Iris pigment epithelial cell (primary cell): ENCODE data around the gene RNF125.
"Not testable (repeated sequence)": the region's sequence is repeated elsewhere in the genome, so short reads cannot be mapped to it uniquely, and the experiment has no call there.

Source experiments
- DNase-seq: peaks from one replicate; pipeline ENCODE4 v3.0.0-alpha.2; 2011; ENCODE audit warnings: low read depth

Gene RNF125

DNA sequence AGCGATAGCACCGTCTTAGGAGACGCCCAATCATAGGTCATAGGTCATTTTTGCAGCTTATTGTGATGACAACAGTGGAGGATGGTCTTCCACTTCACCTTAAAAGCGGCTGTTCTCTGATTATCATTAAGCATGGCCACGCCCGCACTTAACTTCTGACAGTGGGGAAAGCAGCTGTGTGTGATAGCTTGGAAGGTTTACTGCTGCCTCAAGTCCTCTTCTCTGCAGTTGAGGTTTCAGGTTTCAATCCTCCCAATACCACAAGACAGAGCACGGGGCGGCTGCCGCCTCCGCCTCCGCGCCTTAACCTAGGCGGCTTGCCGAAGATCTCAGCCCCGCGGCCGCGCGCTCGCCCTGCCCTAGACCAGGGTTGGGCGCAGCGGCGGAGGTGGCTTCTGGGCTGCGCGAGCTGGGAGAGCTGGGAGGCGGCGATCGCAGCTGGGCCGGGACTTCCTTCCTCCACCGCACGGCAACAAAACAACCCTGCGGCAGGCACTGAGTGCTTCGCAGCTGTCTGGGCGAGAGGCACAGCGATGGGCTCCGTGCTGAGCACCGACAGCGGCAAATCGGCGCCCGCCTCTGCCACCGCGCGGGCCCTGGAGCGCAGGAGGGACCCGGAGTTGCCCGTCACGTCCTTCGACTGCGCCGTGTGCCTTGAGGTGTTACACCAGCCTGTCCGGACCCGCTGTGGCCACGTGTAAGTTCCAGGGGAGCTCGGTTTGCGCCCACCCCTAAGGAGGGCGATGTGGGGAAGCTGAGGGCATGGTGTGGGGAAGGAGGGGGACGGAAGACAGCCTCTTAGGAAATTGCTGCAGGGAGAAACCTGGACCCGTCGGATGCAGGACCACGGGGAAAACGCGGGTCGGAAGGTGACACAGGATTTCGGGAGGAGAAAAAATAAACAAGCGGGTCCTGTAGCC lies at the start of gene RNF125:
Gene RNF125, plus strand, starts transcription at position 495 of the 920 bp plus-strand sequence. Its CDS starts 39 bp downstream, at position 534.
- peak; percentile 92 for DNase-seq

DNA sequence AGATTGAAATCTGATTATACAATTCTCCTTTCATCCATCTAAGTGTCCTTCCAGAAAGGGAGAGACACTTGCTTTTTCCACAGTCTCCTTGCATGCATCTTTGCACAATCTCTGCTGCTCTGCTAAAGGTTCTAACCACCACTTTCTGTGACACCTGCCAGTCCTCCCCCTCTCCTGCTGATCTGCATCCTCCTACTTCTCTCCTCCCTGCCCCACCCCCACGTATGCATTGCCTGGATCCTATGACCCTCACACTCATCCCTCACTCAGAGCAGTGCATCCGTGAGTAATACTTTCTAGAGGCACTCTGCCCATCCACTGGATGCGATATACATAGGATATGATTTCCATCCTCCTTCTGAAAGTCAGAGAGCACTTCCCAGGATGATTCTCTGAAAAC lies 48.0 kb upstream of the RNF125 start:
- DNase-seq: no peak

DNA sequence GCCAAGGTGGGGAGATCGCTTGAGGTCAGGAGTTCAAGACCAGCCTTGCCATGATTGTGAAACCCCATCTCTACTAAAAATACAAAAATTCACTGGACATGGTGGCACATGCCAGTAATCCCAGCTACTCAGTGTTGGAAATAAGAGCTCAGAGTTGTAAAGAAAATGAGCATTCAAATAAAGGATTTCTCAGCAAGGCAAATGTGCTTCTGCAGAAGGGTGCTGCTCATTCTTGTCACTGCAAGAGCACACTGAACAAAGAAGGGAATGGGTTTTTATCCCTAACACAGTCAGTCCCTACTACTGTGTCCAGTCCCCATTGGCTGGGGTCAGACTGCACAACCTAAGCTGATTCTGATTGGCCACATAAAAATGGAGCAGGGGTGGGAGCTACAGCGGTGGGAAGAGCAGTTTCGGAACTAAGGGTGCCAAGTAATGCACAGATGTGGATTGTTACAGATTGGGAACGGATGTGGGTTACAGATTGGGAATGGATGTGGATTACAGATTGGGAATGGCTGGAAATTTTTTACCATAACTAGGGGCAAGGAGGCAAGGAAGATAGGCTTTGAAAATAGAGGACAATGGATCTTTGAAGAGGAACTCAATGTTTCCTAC lies 44.6 kb upstream of the RNF125 start:
- DNase-seq: no peak

DNA sequence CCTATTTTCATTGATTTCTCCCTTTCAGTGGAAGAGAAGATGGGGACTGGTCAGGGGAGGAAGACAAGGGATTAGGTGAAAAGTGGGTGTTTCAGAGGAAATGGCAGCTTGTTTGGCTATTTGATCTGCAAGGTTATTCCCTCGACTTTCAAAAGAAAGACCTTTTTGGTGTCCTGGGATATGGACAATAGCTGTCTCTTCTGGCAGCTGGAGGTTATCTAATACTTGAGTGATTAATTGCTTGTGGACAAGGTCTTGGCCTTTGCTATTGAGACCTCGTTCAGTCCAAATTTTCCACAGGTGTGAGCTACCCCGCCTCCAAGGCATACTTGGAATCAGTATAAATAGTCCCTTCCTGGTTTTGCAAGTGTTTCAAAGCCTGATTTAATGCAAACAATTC lies 42.4 kb upstream of the RNF125 start:
- DNase-seq: no peak

DNA sequence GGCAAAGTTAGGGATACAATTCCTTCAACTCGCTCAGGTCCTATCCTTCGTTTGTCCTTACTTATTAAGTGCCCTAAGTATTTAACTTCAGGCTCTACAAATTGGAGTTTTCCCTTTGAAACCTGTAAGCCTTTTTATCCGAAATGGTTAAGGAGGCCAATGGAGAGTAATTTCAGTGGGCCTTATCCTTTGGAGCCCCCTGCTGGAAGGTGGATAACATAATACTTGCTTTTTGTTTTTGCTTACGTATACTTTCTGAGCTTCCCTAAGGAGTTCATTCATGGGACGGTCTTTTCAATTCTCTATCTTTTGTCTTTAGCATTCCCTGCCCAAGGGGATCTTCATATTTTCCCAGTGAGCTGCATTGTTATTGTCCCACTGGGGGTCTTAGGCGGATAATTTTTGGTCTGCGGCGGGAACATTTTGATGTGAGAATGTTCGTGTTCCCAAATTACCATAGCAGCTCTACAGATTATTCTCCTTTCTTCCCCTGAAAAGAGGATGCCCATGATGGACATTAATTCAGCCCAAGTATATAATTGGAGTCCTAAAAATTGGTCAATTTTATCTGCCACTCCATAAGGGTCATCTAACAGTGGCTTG lies 41.3 kb upstream of the RNF125 start:
- peak; percentile 47 for DNase-seq

DNA sequence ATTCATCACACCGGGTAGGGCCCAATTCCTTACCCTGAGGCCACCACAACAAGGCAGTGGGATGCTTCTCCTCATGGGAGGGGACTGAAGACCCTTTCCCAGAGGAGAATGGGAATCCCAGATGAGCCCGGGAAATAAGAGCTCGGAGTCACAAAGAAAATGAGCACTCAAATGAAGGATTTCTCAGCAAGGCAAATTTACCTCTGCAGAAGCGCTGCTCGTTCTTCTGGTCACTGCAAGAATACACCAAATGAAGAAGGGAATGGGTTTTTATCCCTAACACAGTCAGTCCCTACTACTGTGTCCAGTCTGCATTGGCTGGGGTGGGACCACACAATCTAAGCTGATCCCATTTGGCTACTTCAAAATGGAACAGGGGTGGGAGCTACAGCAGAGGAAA lies 40.0 kb upstream of the RNF125 start:
- no peak for DNase-seq

DNA sequence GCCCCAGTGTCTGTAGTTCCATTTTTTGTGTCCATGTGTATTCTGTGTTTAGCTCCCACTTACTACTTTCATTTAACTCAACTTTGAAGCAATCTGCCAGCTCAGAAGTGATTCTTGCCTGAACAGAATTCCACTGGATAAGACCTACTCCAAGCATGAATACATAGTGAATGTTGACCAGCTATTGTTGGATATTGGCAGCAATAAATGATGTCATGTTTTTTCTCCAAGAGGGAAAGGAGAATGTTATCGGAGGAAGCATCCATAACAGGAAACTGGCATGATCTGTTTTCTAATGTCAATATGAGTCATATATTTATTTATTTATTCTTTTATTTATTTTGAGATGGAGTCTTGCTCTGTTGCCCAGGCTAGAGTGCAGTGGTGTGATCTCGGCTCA lies 38.9 kb upstream of the RNF125 start:
- no peak for DNase-seq

DNA sequence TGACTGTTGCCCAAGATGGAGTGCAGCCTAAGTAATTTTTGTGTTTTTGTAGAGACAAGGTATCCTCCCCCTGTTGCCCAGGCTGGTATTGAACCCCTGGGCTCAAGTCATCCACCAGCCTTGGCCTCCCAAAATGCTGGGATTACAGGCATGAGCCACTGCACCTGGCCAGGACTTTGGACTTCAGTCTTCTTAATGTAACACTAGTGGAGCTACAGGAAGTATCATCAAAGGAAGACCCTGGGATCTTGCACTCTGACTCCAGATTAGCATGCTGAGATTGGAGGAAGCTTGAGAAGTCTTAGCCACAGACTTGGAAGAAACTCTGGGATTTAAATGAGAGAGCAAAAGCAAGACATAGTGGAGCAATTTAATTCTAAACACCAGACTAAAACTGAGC lies 37.8 kb upstream of the RNF125 start:
- no peak for DNase-seq

DNA sequence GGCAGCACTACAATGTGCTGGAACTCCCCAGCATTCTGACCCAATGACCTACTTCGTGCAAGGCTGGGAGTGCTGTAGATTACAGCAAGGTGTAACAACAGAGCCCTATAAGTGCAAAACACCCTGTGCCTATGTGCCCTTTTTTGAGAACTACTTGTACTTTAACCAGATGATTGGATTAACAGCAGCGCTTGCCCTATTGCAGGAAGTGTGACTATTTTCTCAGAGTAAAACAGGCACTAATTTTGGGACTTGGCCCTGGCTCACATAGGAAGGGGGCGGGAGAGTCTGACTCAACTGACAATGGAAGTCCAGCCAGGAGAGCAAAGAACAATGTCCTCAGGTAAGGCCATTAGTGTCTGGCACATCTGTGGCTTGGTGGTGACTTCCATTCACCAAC lies 35.6 kb upstream of the RNF125 start:
- DNase-seq: no peak

DNA sequence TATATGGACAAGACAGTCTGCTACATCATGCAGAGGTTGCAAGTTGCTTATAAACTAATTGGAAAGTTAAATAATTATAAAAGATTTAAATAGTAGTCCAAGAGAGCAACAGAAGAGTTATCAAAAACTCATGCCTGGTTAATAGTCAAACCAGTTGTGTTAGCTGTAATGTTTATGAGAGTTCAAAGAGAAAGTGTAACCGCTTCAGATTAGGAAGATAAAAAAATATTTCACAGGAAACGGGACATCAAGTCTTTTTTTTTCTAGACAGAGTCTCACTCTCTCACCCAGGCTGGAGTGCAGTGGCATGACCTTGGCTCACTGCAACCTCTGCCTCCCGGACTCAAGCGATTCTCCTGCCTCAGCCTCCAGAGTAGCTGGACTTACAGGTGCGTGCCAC lies 34.6 kb upstream of the RNF125 start:
- no peak for DNase-seq

DNA sequence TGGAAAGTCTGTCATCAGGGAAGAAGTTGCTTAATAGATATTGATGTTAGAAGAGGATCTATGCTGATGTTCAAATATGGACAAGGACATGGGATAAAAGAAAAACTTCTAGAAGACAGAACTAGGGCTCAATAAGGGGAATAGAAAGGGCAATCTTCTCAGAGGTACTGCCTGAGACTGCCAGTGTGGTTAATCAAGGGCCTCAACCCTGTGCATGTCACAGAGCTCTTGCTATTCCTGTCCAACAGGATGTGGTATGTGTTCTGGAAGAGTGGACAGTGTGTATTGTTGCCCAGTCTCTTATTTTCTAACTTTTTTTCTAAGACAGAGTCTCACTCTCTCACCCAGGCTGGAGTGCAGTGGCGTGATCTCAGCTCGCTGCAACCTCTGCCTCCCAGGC lies 27.8 kb upstream of the RNF125 start:
- no peak for DNase-seq

DNA sequence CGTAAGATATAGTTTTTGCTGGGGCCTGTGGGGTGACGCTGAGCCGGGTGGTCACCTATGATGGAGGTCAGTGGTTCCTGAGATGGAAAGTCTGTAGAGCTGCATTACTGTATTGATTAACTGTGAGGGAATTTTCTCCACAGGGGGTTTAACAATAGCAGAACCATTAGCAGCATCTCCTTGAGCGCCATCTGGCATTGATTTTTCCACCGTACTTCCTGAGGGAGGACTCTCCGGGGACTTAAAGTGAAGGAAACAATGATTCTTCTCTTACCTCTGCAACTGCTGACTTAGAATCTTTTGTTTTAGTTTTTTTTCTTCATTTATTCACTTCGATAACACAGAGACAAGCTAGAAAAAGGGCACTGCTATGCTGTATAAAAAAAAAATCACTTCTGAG lies 22.6 kb upstream of the RNF125 start:
- DNase-seq: no peak

DNA sequence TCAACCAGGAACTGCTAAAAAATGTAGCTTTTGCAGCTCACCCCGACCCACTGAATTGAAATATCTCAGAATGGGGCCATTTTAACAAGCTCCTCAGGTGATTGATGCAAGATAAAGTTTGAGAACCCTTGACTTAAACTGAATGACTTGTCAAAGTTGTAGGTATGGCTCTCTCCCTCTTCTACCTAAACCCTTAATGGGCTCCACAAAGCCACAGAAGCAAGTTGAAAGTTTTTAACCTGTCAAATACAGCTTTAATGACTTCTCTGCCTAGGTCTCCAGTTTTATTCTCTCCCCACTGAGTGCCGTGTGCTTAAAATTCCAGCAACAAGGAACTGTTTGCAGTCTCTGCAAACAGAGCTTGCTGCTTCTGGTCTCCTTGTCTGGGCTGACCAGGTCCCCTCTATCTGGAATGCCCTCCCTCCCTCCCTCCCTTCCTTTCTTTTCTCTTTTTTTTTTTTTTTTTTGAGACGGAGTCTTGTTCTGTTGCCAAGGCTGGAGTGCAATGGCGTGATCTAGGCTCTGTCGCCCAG lies 19.7 kb upstream of the RNF125 start:
- DNase-seq: no peak

DNA sequence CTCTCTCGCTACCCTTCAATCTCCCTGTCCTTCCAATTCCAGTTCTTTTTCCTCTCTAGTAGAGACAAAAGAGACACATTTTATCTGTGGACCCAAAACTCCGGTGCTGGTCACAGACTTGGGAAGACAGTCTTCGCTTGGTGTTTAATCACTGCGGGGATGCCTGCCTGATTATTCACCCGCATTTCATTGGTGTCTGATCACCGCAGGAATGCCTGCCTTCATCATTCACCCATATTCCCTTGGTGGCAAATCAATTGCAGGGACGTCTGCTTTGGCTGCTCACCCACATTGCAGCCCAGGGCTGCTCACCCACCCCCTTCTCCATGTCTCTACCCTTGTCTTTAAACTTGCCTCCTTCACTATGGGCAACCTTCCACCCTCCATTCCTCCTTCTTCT lies 17.5 kb upstream of the RNF125 start:
- DNase-seq: not testable (repeated sequence)

DNA sequence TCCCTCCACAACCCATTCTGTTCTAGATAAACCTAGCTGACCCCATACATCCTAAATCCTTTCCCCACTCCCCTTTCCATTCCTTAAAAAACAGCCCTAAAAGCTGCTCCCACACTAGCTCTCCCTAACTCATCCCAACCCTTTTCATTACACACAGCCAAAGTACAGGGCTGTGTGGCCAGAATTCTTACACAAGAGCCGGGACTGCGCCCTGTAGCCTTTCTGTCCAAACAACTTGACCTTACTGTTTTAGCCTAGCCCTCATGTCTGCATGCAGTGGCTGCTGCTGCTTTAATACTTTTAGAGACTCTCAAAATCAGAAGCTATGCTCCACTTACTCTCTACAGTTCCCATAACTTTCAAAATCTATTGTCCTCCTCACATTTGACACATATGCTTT lies 14.8 kb upstream of the RNF125 start:
- not testable (repeated sequence) for DNase-seq

DNA sequence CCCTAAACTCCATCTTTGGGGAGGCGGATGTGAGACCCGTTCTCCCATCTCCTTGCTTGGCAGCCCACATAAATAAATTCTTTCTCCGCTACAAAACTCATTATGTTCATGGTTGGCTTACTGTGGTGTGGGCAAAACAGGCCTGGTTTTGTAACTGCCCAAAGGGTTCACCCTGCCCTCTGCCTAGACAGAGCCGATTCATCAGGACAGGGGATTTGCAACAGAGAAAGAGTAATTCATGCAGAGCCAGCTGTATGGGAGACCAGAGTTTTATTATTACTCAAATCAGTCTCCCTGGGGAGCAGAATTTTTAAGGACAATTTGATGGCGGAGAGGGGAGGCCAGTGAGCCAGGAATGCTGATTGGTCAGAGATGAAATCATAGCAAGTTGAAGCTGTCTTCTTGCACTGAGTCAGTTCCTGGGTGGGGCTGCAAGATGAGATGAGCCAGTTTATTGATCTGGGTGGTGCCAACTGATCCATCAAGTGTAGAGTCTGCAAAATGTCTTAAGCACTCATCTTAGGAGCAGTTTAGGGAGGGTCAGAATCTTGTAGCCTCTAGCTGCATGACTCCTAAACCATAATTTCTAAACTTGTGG lies 8.4 kb upstream of the RNF125 start:
- DNase-seq: no peak

DNA sequence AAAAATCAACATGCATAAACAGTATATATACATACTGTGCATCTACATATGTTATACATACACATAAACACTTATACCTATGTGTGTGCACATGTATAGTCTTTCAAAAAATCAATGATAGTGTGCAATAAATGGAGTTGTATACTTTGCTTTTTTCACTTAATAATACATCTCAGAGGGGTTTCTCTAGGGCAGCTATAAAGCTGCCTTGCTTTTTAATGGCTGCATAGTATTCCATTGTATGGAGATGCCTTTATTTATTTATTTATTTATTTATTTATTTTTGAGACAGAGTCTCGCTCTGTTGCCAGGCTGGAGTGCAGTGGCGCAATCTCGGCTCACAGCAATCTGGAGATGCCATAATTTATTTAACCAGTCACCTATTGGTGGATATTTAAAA lies 7.4 kb upstream of the RNF125 start:
- DNase-seq: no peak

DNA sequence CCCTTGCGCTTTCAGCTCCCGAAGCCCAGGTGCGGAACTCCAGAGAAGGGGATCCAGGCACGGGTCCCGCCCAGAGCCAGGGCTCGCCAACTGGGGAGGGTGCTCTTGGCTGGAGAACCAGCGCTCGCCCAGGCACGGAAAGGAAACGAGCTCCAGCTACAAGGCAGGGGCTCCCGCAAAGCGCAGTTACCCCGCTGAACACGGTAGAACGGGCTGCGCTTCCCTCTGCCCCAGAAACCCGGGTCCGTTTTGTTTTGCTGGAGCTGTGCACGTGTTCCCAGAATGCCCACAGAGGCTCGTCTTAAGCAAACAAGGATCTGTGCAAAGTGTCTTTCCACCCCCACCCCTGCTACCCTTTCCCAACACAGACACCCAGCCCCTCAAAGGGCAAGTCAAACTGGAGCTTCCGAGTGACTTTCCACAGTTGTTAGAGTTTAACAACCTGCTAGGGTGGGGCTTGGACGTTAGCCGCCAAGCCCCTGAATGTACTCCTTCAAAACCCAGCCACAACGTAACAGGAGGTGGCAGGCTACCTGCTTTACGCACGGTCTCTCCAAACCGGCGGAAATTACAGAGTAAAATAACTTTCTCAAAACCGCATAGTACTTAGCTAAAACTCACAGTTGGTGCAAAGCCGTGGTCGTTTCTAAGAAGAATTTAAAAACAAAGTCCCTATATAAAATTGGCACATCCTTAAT lies 775 bp downstream of the RNF125 start:
- peak; percentile 40 for DNase-seq

DNA sequence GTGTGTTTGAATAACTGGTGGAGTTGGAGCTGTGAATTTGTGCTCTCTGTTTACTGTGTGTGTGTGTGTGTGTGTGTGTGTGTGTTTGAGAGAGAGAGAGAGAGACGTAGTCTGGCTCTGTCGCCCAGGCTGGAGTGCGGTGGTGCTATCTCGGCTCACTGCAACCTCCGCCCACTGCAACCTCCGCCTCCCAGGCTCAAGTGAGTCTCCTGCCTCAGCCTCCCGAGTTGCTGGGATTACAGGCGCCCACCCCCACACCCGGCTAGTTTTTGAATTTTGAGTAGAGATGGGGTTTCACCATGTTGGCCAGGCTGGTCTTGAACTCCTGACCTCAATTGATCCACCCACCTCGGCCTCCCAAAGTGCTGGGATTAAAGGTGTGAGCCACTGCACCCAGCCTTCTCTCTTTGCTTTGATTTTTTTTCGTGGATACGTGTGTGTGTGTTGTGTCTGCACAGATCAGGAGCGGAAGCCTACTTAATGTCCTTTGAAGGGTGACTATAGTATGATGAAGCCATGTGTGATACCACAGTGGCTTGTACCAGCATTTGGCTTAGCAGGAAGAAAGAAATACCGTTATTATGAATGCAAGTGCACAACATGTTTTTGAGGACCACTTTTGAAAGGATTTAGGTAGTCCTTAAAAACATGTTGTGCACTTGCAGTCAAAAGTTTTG lies 1.5 kb downstream of the RNF125 start:
- not testable (repeated sequence) for DNase-seq

DNA sequence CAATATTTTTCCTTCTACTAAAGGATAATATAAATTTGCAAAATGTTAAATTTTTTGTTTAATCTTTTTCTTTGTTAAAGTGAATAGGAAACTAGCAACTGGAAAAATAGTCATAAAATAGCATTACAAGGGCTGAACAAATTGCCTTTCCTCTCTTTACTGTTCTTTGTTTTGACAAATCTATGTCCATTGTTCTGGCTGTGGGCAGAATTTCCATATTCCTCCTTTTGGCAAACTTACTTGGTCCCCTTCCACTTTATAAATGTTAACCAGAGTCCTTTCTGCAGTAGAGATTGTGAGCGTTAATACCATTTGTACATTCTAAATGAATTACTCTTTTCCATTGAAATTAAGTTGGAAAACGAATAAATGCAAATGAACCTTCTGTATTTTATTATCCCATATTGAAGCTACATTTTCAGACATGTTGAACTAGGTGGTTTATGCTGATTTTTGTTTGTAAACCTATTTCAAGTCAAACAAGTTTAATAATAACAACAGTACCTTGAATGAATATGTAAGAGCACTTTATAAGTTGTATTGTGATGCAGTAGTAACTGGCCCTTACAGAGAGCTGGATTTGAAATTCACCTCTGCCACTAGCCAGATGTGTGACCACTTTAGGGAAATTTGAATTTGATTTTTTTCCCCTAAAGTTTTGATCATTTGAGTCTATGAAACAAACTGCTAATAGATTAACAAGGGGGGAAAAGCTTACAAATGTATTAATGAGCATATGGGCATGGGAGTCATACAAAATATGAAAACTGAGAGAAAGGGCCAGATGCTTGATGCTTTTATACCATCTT lies 3.3 kb downstream of the RNF125 start:
- no peak for DNase-seq
